NCI-H446 (cell line): ENCODE data around the gene PRKCH.

Experiments
- DNase-seq, 2 experiments: peaks; one replicate each; lab custom pipeline; 2025; lab: John Stamatoyannopoulos, UW

Gene PRKCH

GRCh38 chr14:61532123-61532505 is 210.7 kb downstream of the PRKCH start:
- no peak for DNase-seq

GRCh38 chr14:61532763-61533162 is 211.4 kb downstream of the PRKCH start:
- DNase-seq: no peak

GRCh38 chr14:61533513-61534255 is 212.3 kb downstream of the PRKCH start:
- DNase-seq: no peak

GRCh38 chr14:61535032-61535431 is 213.7 kb downstream of the PRKCH start:
- DNase-seq: no peak

GRCh38 chr14:61535458-61535857 is 214.1 kb downstream of the PRKCH start:
- DNase-seq: no peak

GRCh38 chr14:61536661-61537562 is 215.5 kb downstream of the PRKCH start:
- DNase-seq: no peak

- no peak for DNase-seq
Measured at GRCh38 chr14:61537563-61538463, 216.4 kb downstream of the PRKCH start.

- no peak for DNase-seq
Measured at GRCh38 chr14:61538464-61539022, 217.2 kb downstream of the PRKCH start.

GRCh38 chr14:61539631-61540030 is 218.3 kb downstream of the PRKCH start:
- no peak for DNase-seq

- DNase-seq: no peak
Measured at GRCh38 chr14:61540931-61541330, 219.6 kb downstream of the PRKCH start.

GRCh38 chr14:61542848-61543790 is 221.7 kb downstream of the PRKCH start:
- DNase-seq: no peak

- DNase-seq: no peak
Measured at GRCh38 chr14:61543946-61544345, 222.6 kb downstream of the PRKCH start.

GRCh38 chr14:61544448-61545330 is 223.3 kb downstream of the PRKCH start:
- DNase-seq: no peak

GRCh38 chr14:61545726-61546455 is 224.5 kb downstream of the PRKCH start:
- no peak for DNase-seq

GRCh38 chr14:61547186-61548069 is 226.0 kb downstream of the PRKCH start:
- DNase-seq: no peak

GRCh38 chr14:61549425-61549824 is 228.0 kb downstream of the PRKCH start:
- DNase-seq: no peak

GRCh38 chr14:61551384-61551783 is 230.0 kb downstream of the PRKCH start:
- no peak for DNase-seq

- no peak for DNase-seq
Measured at GRCh38 chr14:61552241-61552640, 230.9 kb downstream of the PRKCH start.
